Caco-2 (cell line): ENCODE data around the gene HNF1B. TPM values are rescaled to one million over a fixed set of nuclear protein-coding genes. Genes with fewer than 3 reads are reported as not detected.

Experiments used
- BruUV-seq: library from RNA; stranded (reverse); fragments of 400-500 nt; replicated peaks from 2 replicates; lab custom pipeline; 2021; lab: Mats Ljungman, UMichigan
- CTCF ChIA-PET: fragments of 300-600 bp; sonication (Branson Sonifier 250); formaldehyde crosslinking; loops from one replicate; lab custom pipeline; 2022; ENCODE audit warnings: antibody characterized with exemption; lab: Charles Lee
- POLR2A ChIA-PET: fragments of 300-600 bp; sonication (Branson Sonifier 250); formaldehyde crosslinking; loops from one replicate; lab custom pipeline; 2022; ENCODE audit warnings: antibody characterized with exemption; lab: Charles Lee
- DNase-seq, 2 experiments: peaks; one replicate each; pipeline versions ENCODE4 v3.0.0 to v3.0.0-alpha.2; 2020 to 2022
- H3K27me3 ChIP-seq: replicated peaks from 2 replicates; pipeline ENCODE4 v1.6.0; 2011; ENCODE audit warnings: low read length; ENCODE audit not compliant: control insufficient read depth, insufficient read depth
- H3K36me3 ChIP-seq: 2 replicates; pipeline ENCODE4 v1.5.1; 2011; ENCODE audit warnings: low read length; ENCODE audit not compliant: control insufficient read depth, insufficient read depth
- H3K4me1 ChIP-seq: fragments of 250-450 bp; sonication (Bioruptor Pico); 2 replicates; pipeline ENCODE4 v1.5.1; 2020; ENCODE audit warnings: mild to moderate bottlenecking
- H3K4me3 ChIP-seq: 2 replicates; pipeline ENCODE4 v1.5.1; 2011; ENCODE audit warnings: low read depth, mild to moderate bottlenecking, control low read depth, low read length
- H3K9me3 ChIP-seq: fragments of 250-450 bp; sonication (Bioruptor Pico); 2 replicates; pipeline ENCODE4 v1.5.1; 2020; ENCODE audit warnings: mild to moderate bottlenecking, moderate library complexity
- H3K27ac Mint-ChIP-seq: one replicate; pipeline ENCODE4 v1.8.0; 2022; ENCODE audit warnings: mixed read lengths; ENCODE audit not compliant: unreplicated experiment
- H3K27me3 Mint-ChIP-seq: one replicate; pipeline ENCODE4 v1.8.0; 2022; ENCODE audit warnings: mixed read lengths; ENCODE audit not compliant: insufficient read depth, unreplicated experiment
- H3K36me3 Mint-ChIP-seq: one replicate; pipeline ENCODE4 v1.8.0; 2022; ENCODE audit warnings: mild to moderate bottlenecking, mixed read lengths; ENCODE audit not compliant: insufficient read depth, unreplicated experiment
- H3K4me1 Mint-ChIP-seq: one replicate; pipeline ENCODE4 v1.8.0; 2022; ENCODE audit warnings: low read depth, mixed read lengths; ENCODE audit not compliant: unreplicated experiment
- H3K4me3 Mint-ChIP-seq: one replicate; pipeline ENCODE4 v1.8.0; 2022; ENCODE audit warnings: mild to moderate bottlenecking, moderate library complexity, mixed read lengths; ENCODE audit not compliant: unreplicated experiment
- H3K9me3 Mint-ChIP-seq: one replicate; pipeline ENCODE4 v1.8.0; 2022; ENCODE audit warnings: mixed read lengths; ENCODE audit not compliant: unreplicated experiment
- CTCF ChIP-seq, 2 experiments: fragments of 200-600 bp in 1 of 2; IDR thresholded peaks; 1 replicate in 1 of 2; 2 replicates in 1 of 2; pipeline versions ENCODE4 v1.5.1 to v1.8.0; 2011 to 2022; ENCODE audit warnings: antibody characterized with exemption in 1 of 2, control low read depth in 1 of 2, inconsistent platforms in 1 of 2, low read depth in 1 of 2, low read length in 1 of 2, mild to moderate bottlenecking in 1 of 2, moderate library complexity in 1 of 2; ENCODE audit not compliant: insufficient read depth in 1 of 2, severe bottlenecking in 1 of 2, unreplicated experiment in 1 of 2
- intact Hi-C: fragments of 100-400 bp; cut with micrococcal nuclease; formaldehyde crosslinking; loops from one replicate; pipeline ENCODE4 v1.10.0; 2022; ENCODE audit not compliant: unreplicated experiment
- total RNA-seq: library from RNA; stranded (reverse); gene quantifications from 2 replicates; pipeline ENCODE4 v1.2.3, GENCODE V29; 2022

Gene HNF1B
- total RNA-seq, 1 experiment from 2014 or later = 36.9 TPM

GRCh38 chr17:37770631-37771518 lies 26.0 kb upstream of the HNF1B start:
- ChIA-PET POLR2A (interaction anchor here (1.9 kb wide), 1 partner anchor 26 kb away, joined by 10 read pairs; the partner anchor contains the start of gene HNF1B), CTCF (interaction anchor here (0.6 to 1.9 kb wide), 16 partner anchors 10 to 259 kb away, joined by 3 to 29 read pairs (median 4); partner anchors contain the start of genes HNF1B and SYNRG)
- no TSS peak for BruUV-seq
- H3K4me3 ChIP-seq = no peak overlapping the region
- intact Hi-C loops = loop anchor here (1.0 to 2.0 kb wide), 5 partner anchors 26 to 244 kb away; partner anchors contain the start of gene HNF1B
- H3K4me1 ChIP-seq = no peaks in the 10 kb centered on the region
- no peak overlapping the region for H3K4me3 Mint-ChIP-seq
- H3K9me3 ChIP-seq = peaks cover 5% of the 10 kb centered on the region; the same call in 1 of the 2 replicates
- TF ChIP-seq CTCF (IDR thresholded peaks at IDR 0.05; ENCODE audit: insufficient read depth in 1 of 2, low read depth in 1 of 2, low read length in 1 of 2, severe bottlenecking in 1 of 2, unreplicated experiment in 1 of 2) = peak; percentile 81 to 89
- H3K27me3 ChIP-seq = no peaks in the 10 kb centered on the region
- peak overlapping the region; percentile 4 for H3K27ac Mint-ChIP-seq
- no peaks in the 10 kb centered on the region for H3K27me3 Mint-ChIP-seq
- H3K36me3 Mint-ChIP-seq = no peaks in the 10 kb centered on the region
- DNase-seq = peak; percentile 79 to 83
- peaks cover 11% of the 10 kb centered on the region for H3K4me1 Mint-ChIP-seq
- H3K9me3 Mint-ChIP-seq = no peaks in the 10 kb centered on the region
- H3K36me3 ChIP-seq = no peaks in the 10 kb centered on the region

GRCh38 chr17:37769050-37769449 lies 24.2 kb upstream of the HNF1B start:
- ChIA-PET CTCF (no interaction called here), POLR2A (no interaction called here)
- no peaks in the 10 kb centered on the region for H3K36me3 Mint-ChIP-seq
- Histone ChIP-seq H3K27me3 (no peaks in the 10 kb centered on the region), H3K36me3 (no peaks in the 10 kb centered on the region), H3K4me1 (peaks cover 3% of the 10 kb centered on the region; the same call in 1 of the 2 replicates), H3K4me3 (no peak overlapping the region), H3K9me3 (peaks cover 5% of the 10 kb centered on the region; the same call in 1 of the 2 replicates)
- H3K27ac Mint-ChIP-seq = no peak overlapping the region
- H3K27me3 Mint-ChIP-seq = no peaks in the 10 kb centered on the region
- peaks cover 23% of the 10 kb centered on the region for H3K4me1 Mint-ChIP-seq
- H3K4me3 Mint-ChIP-seq = no peak overlapping the region
- BruUV-seq = no TSS peak
- TF ChIP-seq CTCF (IDR thresholded peaks at IDR 0.05; ENCODE audit: insufficient read depth in 1 of 2, low read depth in 1 of 2, low read length in 1 of 2, severe bottlenecking in 1 of 2, unreplicated experiment in 1 of 2) = no peak
- H3K9me3 Mint-ChIP-seq = no peaks in the 10 kb centered on the region
- intact Hi-C loops = no loop called here
- DNase-seq = no peak

GRCh38 chr17:37768438-37768837 lies 23.6 kb upstream of the HNF1B start:
- Mint-ChIP-seq H3K4me3 (no peak overlapping the region), H3K27ac (no peak overlapping the region), H3K4me1 (peaks cover 23% of the 10 kb centered on the region), H3K27me3 (no peaks in the 10 kb centered on the region), H3K36me3 (no peaks in the 10 kb centered on the region), H3K9me3 (no peaks in the 10 kb centered on the region)
- Histone ChIP-seq H3K4me1 (peaks cover 3% of the 10 kb centered on the region; the same call in 1 of the 2 replicates), H3K36me3 (no peaks in the 10 kb centered on the region), H3K9me3 (peaks cover 5% of the 10 kb centered on the region; the same call in 1 of the 2 replicates), H3K4me3 (no peak overlapping the region), H3K27me3 (no peaks in the 10 kb centered on the region)
- DNase-seq = no peak
- BruUV-seq = no TSS peak
- ChIA-PET CTCF (no interaction called here), POLR2A (no interaction called here)
- TF ChIP-seq CTCF (IDR thresholded peaks at IDR 0.05; ENCODE audit: insufficient read depth in 1 of 2, low read depth in 1 of 2, low read length in 1 of 2, severe bottlenecking in 1 of 2, unreplicated experiment in 1 of 2) = no peak
- intact Hi-C loops = no loop called here
